ENCODE results near the gene PHLPP1.
A peak's percentile ranks its signal among the peaks of the same experiment; 100 is the strongest.

Gene PHLPP1

GRCh38 chr18:62728254-62728653, 12.9 kb downstream of the PHLPP1 start:
- DNase-seq (ENCODE audit: low read depth in 2 of 2): no peak
- no peak for TF ChIP-seq CTCF (IDR thresholded peaks at IDR 0.05; ENCODE audit: low read depth, low read length)
- no peak overlapping the region for H3K4me3 ChIP-seq (replicated peaks in 1 of 2; ENCODE audit: low read depth in 2 of 2, low read length in 2 of 2)

- H3K4me3 ChIP-seq (replicated peaks in 1 of 2; ENCODE audit: low read depth in 2 of 2, low read length in 2 of 2): no peak overlapping the region
- DNase-seq (ENCODE audit: low read depth in 2 of 2): no peak
- TF ChIP-seq CTCF (IDR thresholded peaks at IDR 0.05; ENCODE audit: low read depth, low read length): no peak
Observed at GRCh38 chr18:62729487-62730386, 14.4 kb downstream of the PHLPP1 start.

GRCh38 chr18:62730941-62731340, 15.6 kb downstream of the PHLPP1 start:
- TF ChIP-seq CTCF (IDR thresholded peaks at IDR 0.05; ENCODE audit: low read depth, low read length): no peak
- no peak overlapping the region for H3K4me3 ChIP-seq (replicated peaks in 1 of 2; ENCODE audit: low read depth in 2 of 2, low read length in 2 of 2)
- peak in 1 of 2 donors; percentile 53 for DNase-seq (ENCODE audit: low read depth in 2 of 2)

GRCh38 chr18:62732617-62733016, 17.3 kb downstream of the PHLPP1 start:
- DNase-seq (ENCODE audit: low read depth in 2 of 2): no peak

GRCh38 chr18:62734290-62734689, 18.9 kb downstream of the PHLPP1 start:
- TF ChIP-seq CTCF (IDR thresholded peaks at IDR 0.05; ENCODE audit: low read depth, low read length): no peak
- no peak overlapping the region for H3K4me3 ChIP-seq (replicated peaks in 1 of 2; ENCODE audit: low read depth in 2 of 2, low read length in 2 of 2)
- DNase-seq (ENCODE audit: low read depth in 2 of 2): no peak

More at GRCh38 chr18:62732617-62733016, 17.3 kb downstream of the PHLPP1 start:
- H3K4me3 ChIP-seq (replicated peaks in 1 of 2; ENCODE audit: low read depth in 2 of 2, low read length in 2 of 2): no peak overlapping the region
- TF ChIP-seq CTCF (IDR thresholded peaks at IDR 0.05; ENCODE audit: low read depth, low read length): no peak

- no peak for TF ChIP-seq CTCF (IDR thresholded peaks at IDR 0.05; ENCODE audit: low read depth, low read length)
- DNase-seq (ENCODE audit: low read depth in 2 of 2): no peak
- H3K4me3 ChIP-seq (replicated peaks in 1 of 2; ENCODE audit: low read depth in 2 of 2, low read length in 2 of 2): no peak overlapping the region
Observed at GRCh38 chr18:62735387-62735786, 20.0 kb downstream of the PHLPP1 start.
